GM19372 (cell line): ENCODE measurements around the gene POU4F1.

Experiments used
- ATAC-seq: cut with Tn5 transposase; IDR thresholded peaks from one replicate; pipeline ENCODE4 v1.9.1; 2021; ENCODE audit warnings: mild to moderate bottlenecking, low read depth, moderate library complexity; ENCODE audit not compliant: unreplicated experiment

Gene POU4F1

DNA sequence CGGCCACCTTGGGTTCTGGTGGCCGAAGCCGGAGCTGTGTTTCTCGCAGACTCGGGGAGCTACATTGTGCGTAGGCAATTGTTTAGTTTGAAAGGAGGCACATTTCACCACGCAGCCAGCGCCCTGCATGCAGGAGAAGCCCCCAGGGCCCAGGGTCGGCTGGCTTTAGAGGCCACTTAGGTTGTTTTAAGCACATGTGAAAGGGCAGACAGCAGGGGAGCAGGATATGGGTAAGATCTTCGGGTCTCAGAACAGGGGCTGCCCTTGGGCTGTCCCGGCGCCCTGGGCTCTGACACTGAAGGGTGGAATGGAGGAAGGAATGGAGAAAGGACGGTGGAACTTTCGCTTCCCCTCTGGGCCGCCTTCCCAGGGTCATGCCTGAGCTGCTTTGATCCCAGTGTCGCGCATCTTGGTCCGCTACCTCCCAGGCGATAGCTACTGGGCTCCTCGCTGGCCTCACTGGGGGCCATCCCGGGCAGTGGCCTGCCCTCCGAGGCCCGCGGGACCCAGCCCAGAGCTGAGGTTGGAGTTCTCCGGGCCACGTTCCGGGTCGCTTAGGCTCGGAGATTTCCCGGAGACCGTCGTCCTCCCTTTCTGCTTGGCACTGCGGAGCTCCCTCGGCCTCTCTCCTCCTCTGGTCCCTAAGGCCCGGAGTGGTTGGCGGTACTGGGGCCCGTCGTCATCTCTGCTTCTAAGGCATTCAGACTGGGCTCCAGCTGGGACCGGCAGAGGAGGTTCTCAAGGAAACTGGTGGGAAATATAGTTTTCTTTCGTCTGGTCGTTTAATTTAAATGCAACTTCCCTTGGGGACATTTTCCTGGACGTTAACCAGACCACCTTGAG lies 4.3 kb upstream of the POU4F1 start:
- ATAC-seq = no peak

GRCh38 chr13:78606471-78607408 lies 3.4 kb upstream of the POU4F1 start:
- no peak for ATAC-seq

DNA sequence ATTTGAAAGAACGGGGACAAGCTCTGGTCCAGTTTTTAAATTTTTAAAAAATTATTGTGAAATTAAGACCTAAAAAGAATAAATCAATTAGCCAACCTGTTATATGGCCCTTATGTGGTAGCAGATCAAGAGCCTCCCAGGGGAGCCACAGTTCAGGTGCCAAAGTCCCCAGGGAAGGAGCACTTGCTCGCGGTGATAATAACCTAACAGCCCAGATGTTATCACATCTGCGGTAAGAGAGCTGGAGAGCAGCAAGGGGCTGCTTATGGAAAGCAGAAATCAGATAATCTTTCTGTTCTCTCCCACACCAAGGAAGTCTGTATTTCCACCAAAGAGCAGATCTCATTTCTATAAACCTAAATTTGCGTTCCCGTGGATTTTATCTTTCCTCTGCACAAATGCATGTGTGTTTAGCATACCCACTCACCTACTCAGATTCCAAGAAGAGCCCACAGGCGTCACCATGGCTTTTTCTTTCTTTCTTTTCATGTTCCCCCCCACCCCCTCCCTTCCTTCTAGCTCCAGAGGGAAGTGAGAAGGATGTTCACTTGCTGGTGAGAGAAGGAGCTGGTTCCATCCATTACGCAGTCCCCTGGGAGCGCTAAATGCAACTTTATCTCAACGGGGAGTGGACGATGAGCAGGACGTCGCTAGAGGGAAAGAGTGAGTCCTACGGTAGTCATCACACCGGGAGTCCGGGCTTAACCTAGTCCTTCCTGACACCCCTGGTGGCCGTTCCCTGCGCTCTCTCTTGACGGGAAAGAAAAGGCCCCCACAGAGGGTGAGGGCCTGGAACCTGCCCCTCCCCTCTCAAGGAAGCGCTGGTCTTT lies 1.6 kb upstream of the POU4F1 start:
- ATAC-seq = no peak

DNA sequence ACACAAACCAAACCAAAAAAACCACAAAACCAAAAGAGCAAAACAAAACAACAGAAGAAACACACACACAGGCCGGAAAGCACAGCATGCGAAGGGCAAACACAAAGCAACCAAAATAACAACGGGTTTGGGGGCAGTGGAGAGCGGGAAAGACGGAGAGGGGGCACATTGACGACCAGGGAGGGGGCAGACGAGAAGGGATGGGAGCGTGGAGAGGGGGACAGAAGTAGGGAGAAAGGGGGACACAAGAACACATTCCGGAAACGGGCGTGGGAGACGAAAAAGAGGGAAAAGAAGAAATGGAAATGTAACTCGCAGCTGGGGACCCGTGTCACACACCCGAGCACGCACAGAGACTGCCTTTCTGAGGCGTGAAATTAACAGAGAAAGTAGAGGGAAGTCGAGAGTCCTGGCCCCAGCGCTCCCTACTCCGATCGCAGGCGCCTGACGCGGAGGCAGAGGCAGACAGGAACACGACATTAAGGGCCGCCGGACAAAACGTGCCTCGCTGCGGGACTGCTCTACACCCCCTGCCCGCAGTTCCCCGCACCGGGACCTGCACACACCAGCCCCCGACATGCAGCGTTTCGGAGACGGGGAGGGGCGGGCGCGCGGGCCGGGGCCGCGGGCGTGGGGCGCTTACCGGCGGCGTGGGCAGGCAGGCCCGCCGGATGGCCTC lies 652 bp downstream of the POU4F1 start:
- peak; percentile 15 for ATAC-seq

DNA sequence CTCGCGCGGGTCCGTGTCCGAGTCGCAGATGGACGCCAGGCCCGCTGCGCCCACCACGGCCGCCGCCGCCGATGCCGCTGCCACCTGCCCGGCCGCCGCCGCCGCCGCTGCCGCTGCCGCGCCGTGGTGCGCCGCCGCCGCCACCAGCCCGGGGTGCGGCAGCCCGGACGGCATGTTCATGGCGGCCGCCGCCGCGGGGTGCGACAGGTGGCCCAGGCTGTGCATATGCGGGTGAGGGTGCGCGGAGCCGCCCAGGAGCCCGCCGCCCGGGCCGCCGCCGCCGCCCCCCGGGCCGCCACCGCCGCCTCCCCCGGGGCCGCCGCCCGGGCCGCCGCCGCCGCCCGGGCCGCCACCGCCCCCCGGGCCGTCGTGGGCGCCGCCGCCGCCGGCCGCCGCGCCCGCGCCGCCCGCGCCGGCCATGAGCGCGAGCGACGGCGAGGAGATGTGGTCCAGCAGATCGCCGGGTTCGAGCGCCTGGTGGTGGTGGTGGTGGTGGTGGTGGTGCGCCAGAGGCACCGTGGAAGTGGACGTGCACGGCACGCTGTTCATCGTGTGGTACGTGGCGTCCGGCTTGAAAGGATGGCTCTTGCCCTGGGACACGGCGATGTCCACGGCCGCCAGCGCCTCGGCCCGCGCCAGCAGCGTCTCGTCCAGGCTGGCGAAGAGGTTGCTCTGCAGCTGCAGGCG lies 1.3 kb downstream of the POU4F1 start:
- ATAC-seq = no peak

DNA sequence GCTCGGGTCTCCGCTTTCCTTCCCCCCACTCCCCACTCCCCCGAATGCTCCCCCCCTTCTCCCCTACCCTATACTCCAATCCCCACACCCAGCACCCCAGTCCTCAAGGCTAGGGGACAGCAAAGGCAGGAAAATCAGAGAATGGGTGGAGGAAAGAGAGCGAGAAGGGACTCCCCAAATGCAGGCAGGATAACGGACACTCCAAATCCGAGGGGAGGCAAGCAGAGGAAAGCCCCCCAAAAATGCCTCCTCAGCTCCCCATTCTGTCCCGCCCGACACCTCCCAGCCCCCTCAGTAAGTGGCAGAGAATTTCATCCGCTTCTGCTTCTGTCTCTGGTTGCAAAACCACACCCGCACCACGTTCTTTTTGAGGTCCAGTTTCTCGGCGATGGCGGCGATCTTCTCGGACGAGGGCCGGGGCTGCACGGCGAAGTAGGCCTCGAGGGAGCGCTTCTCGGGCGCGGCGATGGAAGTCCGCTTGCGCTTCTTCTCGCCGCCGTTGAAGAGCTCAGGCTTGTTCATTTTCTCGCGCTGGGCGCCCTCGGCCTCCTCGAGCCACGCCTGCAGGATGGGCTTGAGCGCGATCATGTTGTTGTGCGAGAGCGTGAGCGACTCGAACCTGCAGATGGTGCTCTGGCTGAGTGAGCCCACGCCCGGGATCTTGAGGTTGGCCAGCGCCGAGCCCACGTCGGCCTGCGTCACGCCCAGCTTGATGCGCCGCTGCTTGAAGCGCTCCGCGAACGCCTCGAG lies 2.1 kb downstream of the POU4F1 start:
- ATAC-seq = no peak

GRCh38 chr13:78600280-78600883 lies 3.0 kb downstream of the POU4F1 start:
- ATAC-seq = no peak

DNA sequence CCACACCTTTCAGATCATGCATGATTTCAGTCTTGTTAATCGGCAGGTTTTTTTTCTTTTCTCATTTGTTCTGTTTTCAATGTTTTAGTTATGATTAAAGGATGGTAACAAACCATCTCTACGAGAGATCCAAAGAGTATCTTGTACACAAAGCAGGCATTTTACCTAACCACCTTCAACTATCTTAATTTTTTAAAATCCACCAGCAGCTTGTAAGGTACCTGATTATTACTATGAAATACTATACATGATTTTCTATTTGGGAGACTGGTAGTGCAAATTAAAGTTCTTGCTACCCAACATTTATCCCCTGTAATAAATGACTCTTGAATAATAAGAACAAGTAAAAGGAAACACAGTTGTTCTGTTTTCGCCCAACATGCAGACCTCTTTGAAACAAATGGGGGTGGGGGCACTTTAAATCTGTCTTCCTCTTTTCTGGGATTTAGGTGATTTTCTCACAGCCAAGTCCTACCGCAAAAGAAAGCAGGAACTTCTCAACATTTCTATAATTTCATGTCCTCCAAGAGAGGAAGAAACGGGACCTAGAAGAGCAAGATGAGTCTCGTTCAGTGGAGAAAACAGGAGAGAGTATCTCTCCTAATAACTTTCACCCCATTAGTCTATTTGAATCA lies 3.6 kb downstream of the POU4F1 start:
- no peak for ATAC-seq

- ATAC-seq = no peak
Measured at GRCh38 chr13:78598966-78599644, 4.2 kb downstream of the POU4F1 start.

DNA sequence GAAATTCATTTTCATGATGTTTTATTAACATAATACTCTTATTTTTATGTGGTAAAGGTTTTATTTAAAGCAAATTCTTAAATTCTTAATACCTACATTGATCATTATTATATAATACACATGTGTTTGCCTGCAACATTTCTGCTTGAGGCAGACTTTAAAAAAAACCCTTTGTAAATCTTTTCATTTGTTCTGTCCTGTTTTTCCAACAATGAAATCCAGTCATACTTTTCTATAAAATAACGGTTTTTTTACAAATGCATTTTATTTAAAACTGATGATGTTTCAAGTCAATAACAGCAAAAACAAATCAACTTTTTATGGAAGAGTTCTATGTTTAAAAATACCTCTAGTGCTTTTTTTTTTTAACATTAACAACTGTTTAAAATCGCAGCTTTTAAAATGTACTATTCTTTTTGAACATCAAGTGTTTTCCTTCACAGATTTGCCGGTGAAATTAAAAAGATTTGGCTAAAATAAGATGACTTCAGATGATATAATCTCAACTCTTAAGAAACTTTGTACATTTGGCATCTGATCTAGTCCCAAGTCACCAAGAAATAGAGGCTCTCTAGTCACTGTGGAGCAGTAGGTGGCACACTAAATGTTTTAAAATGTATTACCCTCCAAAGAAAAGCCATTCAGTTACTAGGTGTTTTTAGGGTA lies 5.1 kb downstream of the POU4F1 start:
- no peak for ATAC-seq

DNA sequence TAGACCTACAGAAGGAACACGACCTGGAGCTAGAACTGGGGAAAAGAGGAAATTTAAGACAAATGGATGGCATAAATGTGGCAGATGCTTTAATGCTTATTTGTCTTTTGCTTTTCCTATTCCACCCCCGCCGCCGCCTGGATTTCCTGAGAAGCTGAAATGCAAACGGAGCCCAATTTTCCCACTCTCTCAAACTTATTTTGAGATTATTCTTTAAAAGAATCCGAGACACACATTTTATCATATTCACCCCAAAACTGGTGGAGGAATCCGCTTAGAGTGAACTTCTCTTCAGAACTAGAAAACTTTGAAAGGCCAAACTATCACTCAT lies 5.8 kb downstream of the POU4F1 start:
- ATAC-seq = no peak

- no peak for ATAC-seq
Measured at GRCh38 chr13:78596736-78597601, 6.4 kb downstream of the POU4F1 start.

DNA sequence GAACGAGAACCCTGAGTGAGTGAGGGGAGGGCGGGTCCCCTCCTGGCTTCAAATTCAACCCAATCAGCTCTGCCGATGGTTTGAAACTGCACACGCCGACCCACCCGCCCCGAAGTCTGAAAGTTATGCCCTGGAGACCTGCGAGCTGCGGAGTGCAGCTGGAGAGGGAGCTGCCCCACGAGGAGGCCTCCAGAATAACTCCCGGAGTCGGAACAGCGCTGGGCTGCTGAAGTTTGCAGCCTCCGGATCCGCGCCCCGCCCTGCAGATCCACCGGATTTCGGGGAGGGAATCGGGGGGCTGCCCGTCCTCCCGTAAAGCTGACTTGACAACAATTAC lies 7.0 kb downstream of the POU4F1 start:
- ATAC-seq = no peak

GRCh38 chr13:78595495-78596398 lies 7.6 kb downstream of the POU4F1 start:
- ATAC-seq = no peak

- ATAC-seq = no peak
Measured at GRCh38 chr13:78594456-78594975, 8.8 kb downstream of the POU4F1 start.
